Inflammatory macrophage treated with lipopolysaccharide for 4 hours (primary cell): ENCODE data around the gene CNPY1.
"Not testable (repeated sequence)": the region's sequence is repeated elsewhere in the genome, so short reads cannot be mapped to it uniquely, and the experiment has no call there.

Experiments used
- DNase-seq: peaks from one replicate; pipeline ENCODE4 v3.0.0-alpha.2; 2020

Gene CNPY1

GRCh38 chr7:155546449-155546848 is at the start of gene CNPY1:
Gene CNPY1 (minus strand): TSS chr7:155546559. CDS start chr7:155545929, 630 bp downstream.
- not testable (repeated sequence) for DNase-seq

DNA sequence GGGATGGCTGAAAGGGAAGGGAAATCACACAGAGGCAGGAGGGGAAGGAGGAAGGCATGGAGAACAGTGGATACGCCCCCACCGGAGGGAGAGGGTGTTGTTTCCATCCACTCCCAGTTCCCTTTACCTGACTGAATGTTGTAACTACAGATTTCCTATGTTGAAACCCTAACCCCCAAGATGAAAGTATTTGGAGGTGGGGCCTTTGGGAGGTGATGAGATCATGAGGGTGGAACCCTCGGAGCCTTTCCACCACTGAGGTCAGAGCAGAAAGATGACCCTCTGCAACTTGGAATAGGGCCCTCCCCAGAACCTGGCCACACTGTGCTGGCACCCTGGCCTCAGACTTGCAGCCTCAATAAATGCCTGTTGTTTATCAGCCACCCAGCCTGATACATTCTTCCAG is 48.6 kb upstream of the CNPY1 start:
- peak; percentile 27 for DNase-seq

DNA sequence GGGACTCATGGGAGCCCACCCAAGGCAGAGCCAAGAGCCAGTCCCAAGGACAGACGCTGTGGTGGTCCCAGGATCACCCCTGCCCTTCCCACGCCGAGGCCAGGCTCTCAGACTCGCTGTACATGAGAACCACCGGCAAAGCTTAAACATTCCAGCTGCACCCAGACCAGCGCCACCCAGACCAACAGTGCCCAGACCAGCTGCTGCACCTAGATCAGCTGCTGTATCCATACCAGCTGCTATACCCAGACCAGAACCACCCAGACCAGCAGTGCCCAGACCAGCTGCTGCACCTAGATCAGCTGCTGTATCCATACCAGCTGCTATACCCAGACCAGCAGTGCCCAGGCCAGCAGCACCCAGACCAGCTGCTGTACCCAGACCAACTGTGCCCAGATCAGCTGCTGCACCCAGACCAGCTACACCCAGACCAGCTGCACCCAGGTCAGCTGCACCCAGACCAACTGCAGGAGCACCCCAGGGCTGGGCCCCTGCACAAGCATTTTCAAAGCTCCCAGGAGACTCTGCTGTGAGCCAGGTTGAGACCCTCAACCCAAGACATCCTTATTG is 47.9 kb upstream of the CNPY1 start:
- no peak for DNase-seq

DNA sequence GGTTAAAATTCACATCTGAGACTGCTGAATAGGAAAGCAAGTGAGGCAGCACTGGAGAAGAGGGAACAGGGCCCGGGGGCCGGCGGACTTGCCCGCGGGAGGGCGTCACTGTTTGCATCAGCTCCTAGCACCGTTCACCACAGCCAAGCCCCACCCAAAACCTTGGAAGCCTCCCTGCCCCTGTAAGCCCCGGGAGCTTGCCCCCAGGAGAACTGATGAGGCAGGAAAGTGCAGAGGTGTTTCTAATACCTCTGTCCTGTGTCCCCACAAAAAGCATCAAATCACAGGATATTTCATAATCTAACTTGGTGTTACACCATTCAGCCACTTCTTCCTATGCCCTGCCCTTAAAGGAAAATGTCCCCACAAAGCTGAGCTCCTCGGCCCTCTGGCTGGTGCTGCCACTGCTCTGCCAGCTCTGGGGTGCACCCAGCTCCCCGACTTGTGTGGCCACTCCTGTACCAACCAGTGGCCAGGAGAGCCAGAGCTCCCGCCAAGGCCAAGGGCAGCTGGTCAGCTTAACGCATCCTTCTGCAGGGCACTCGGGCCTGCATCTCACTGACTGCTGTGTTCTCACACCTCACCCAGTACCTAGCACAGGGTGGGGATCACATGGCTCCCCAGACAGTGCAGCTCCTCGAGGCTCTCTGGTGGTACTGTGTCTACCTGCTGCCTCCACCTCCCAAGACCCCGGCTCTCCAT is 47.3 kb upstream of the CNPY1 start:
- peak; percentile 56 for DNase-seq

DNA sequence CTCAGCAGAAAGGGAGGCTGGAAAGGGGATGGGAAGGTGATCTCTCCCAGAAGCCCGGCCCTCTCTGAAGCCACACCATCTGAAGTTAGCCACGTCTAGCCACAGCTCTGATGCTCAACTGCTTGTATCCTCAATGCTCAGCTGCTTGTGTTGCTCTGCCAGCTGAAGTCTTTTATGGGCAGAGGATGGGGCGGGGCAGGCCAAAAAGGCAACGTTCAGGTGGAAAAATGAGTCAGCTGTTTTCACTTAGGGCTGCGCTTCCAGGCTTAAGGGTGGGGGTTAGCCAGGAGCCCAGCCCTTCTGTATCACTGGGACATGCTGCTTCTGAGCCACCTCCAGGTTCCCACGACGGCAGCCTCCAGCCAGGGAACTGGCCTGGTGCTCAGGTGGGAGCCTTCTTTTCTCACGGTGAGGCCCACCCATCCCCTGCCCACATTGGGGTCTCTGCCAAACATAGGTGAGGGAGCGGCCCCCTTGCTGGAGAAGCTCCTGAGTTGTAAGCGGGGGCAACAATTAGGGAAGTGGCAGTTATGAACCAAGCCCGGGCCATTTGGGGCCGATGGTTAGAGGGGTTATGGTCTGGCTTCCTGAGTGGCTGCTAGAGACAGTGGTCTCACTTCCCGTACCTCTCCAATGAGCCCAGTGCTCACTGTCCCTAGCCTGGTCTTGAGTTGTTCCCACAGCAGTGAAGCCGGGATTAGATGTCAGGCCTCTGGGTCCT is 44.9 kb upstream of the CNPY1 start:
- no peak for DNase-seq

DNA sequence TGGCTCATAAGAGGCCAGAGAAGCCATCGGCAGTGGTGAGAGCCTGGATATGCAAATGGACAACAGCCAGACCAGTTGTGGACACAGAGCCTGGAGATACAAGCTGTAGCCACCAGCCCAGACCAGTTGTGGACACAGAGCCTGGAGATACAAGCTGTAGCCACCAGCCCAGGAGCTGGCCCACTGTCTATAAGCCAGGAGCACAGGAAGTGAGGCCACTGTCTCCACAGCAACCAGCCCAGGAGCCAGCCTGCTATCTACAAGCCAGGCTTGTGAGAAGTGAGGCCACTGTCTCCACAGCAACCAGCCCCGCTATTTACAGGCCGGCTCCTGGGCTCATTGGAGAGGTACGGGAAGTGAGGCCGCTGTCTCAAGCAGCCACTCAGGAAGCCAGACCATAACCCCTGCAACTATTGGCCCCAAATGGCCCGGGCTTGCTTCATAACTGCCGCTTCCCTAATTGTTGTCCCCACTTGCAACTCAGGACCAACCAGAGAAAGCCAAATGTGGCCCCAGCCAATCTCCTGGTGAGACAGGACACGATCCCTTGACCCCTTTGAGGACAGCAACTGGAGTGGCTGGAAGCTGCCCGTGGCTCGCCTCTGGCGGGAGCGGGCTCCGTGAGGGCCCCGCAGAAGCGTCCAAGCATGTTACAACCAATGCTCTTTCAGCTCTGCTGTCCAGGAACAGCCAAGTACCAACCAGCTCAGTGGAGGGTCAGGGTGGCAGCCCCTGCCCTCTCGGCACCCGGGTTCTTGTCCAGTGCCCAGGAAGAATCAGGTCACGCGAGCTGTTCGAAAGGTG is 44.1 kb upstream of the CNPY1 start:
- DNase-seq: peak; percentile 69

- DNase-seq: no peak
Measured at GRCh38 chr7:155589001-155589980, 42.9 kb upstream of the CNPY1 start.

GRCh38 chr7:155588468-155588998 is 42.2 kb upstream of the CNPY1 start:
- no peak for DNase-seq

DNA sequence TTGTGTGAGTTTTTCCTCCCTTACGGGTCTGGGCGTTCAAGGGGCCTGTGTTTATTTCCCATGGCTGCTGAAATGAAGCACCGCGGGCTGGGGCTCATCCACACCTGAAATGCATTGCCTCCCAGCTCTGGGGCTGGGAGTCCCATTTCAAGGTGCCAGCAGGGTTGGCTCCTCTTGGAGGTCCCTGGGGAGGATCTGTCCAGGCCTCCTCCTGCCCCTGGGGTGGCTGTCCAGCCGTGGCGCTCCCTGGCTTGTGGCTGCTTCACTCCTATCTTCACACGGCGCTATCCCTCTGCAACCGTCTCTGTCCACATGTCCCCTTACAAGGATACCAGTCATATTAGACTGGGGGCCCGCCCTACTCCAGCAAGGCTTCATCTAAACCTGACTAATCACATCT is 41.1 kb upstream of the CNPY1 start:
- DNase-seq: no peak

- DNase-seq: no peak
Measured at GRCh38 chr7:155586843-155587440, 40.6 kb upstream of the CNPY1 start.

DNA sequence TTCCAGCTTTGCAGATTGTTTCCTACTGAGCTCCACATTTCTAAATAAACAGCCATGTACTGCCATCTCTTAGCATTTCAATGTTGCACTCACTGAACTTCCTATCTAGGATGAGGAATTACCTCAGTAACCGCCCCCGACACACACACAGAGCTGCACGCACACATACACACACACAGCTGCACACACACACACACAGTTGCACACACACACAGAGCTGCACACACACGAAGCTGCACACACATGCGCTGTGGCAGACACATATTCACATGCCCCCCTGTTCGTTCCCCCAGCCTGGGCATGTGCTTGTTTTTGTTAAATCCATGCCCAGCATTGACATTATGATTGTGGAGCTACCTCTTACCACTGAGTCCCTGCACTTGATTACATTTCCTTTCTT is 39.6 kb upstream of the CNPY1 start:
- no peak for DNase-seq

GRCh38 chr7:155585532-155585895 is 39.2 kb upstream of the CNPY1 start:
- no peak for DNase-seq

DNA sequence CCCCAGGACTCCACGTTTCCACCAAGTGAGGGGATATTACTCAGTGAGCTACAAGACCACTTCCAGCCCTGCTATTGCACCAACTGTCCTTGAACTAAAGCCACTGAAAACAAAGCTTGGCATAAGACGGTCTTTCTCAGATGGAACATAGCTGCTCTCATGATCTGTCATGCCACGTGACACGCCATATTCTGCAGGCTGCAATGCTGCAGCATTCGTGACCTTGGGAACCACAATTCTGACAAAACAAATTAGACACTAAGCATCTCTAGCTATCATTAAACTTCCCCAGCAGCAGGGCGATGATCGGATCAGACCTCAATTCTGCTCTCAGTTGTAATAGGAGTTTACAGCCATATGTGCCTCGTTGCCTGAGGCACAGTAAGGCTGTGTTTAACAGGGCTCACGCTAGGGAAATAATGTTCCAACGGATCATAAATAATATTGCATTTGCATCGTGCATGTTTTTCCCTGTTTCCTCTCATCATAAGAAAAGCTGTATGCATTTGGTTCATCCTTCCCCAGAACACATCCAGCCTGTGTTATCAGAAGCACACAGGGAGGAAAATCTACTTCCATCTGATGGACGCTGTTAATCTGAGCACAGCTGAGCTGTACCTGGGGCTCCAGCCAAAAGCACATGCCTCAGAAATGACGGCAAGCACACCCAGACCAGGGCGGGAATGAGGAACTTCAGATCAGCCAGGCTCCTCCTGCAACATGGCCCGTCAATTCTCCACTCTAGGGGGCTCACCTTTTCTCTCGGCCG is 38.6 kb upstream of the CNPY1 start:
- DNase-seq: no peak

GRCh38 chr7:155584261-155584660 is 37.9 kb upstream of the CNPY1 start:
- no peak for DNase-seq

DNA sequence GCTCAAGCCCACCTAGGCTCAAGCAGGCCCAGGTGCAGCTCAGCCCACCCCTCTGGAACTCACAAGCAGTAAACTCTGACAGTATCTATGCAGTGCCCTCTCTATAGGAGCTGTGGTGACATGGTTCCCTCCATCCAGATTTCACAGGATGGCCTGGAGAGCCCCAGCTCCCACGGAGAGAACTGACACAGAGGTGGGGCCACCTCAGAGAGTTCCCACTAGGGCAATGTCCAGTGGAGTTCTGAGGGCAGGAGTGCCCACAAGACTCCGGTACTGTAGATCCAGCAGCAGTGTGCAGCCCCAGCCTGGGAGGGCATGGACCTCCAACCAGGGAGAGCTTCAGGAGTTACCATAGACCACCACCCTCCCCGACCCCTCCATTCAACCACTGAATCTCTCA is 37.3 kb upstream of the CNPY1 start:
- DNase-seq: no peak

GRCh38 chr7:155581954-155582353 is 35.6 kb upstream of the CNPY1 start:
- no peak for DNase-seq

DNA sequence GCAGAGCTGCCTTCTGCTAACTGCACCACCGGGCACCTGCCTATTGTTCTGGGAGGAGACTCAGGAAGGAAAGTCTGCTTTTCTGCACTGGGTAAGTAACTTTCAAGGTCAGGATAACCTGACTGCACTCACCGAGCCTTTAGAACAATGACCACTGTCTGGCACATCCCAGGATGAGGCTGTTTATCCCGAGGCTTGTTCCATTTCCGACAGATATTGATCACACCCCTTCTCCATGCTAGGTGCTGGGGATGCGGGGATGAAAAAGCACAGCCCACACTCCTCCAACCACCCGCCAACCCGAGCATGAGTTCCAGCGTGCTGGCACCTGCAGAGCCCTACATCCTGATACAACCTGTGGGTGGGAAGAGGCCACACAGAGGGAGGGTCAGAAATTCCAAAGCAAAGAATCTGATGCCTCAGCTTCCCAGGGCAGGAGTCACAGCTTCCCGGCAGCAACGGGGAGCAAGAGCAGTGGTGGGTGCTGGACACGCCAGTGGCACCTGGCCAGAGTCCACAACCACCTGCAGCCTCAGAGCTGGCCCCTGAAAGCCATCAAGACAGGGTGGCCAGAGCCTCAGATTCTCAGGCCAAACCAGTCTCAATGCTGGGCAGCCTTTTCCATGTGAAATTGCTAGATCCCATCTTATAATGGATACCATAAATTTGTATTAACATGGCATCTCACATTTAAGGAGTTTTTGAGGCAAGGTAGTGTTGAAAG is 34.9 kb upstream of the CNPY1 start:
- no peak for DNase-seq

DNA sequence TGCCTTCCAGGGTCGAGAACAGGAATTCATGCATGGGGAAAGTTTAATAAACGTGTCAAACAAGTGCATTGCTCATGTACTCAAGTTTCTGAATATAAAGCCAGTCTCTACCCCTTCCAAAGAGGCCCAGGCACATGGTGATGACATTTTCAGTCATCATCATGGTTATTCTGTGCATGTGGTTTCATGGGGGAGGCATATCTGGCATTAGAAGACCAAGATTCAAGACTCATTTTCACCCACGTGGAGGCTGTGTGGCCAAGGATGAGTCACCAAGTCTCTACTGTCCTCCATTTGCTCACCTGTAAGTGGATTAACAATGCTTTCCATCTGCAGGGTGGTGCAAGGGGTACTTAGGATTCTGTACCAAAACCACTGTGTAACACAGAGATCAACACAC is 34.0 kb upstream of the CNPY1 start:
- DNase-seq: no peak

DNA sequence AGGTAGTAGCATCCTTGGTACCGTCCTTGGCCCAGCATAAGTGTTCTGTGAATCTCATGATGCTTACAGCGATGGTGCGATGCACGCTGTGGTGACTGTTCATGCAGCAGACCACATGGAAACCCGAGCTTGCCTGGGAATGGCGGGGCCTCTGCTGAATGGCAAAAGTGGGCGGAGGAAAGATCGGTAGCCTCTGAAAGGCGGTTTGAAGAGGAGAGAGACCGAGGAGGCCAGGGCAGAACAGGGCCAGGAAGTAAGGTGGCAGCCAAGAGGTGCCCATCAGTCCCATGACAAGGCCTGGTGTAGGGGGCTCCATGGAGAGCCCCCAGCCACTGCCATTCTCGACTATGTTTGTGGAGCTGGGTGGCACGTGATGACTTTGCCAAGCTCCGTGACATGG is 33.2 kb upstream of the CNPY1 start:
- DNase-seq: no peak

DNA sequence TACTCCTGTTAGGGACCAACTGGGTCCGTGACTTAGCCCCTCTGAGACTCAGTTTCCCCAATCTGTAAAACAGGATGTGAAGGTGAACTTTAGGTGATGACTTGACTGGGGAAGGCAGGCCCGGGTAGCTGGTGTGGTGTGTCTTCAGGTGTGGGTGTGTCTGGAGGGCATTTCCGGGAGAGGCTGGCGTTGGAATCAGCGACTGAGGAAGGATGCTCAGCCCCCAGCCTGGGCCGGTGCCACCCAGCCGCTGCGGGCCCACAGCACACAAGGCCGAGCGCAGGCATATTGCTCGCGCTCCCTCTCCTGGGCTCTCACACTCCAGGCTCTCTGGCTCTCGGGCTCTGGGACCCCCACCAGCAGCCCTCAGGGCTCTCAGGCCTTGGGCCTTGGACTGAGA is 31.7 kb upstream of the CNPY1 start:
- no peak for DNase-seq
